ENCODE measurements around the gene BCAR1.
"Not testable (repeated sequence)": the region's sequence is repeated elsewhere in the genome, so short reads cannot be mapped to it uniquely, and the experiment has no call there.

The BCAR1 gene

GRCh38 chr16:75252946-75253911 is 1.8 kb upstream of the BCAR1 start:
- no peak for DNase-seq (ENCODE audit: low spot score)

GRCh38 chr16:75252049-75252864 is 833 bp upstream of the BCAR1 start:
- DNase-seq (ENCODE audit: low spot score): no peak

- DNase-seq (ENCODE audit: low spot score): no peak
Measured at GRCh38 chr16:75250809-75251279, 580 bp downstream of the BCAR1 start.

- no peak for DNase-seq (ENCODE audit: low spot score)
Measured at GRCh38 chr16:75250089-75250808, 1.2 kb downstream of the BCAR1 start.

- no peak for DNase-seq (ENCODE audit: low spot score)
Measured at GRCh38 chr16:75249441-75249840, 2.0 kb downstream of the BCAR1 start.

GRCh38 chr16:75248536-75249380 is 2.7 kb downstream of the BCAR1 start:
- DNase-seq (ENCODE audit: low spot score): no peak

GRCh38 chr16:75248142-75248535 is 3.3 kb downstream of the BCAR1 start:
- no peak for DNase-seq (ENCODE audit: low spot score)

GRCh38 chr16:75247249-75247648 is 4.2 kb downstream of the BCAR1 start:
- DNase-seq (ENCODE audit: low spot score): no peak

- DNase-seq (ENCODE audit: low spot score): no peak
Measured at GRCh38 chr16:75246504-75247205, 4.8 kb downstream of the BCAR1 start.

- DNase-seq (ENCODE audit: low spot score): peak; percentile 80
Measured at GRCh38 chr16:75244844-75245758, 6.3 kb downstream of the BCAR1 start.

- DNase-seq (ENCODE audit: low spot score): no peak
Measured at GRCh38 chr16:75244225-75244809, 7.1 kb downstream of the BCAR1 start.

GRCh38 chr16:75243667-75244224 is 7.7 kb downstream of the BCAR1 start:
- DNase-seq (ENCODE audit: low spot score): no peak

GRCh38 chr16:75242436-75243078 is 8.9 kb downstream of the BCAR1 start:
- not testable (repeated sequence) for DNase-seq (ENCODE audit: low spot score)

- no peak for DNase-seq (ENCODE audit: low spot score)
Measured at GRCh38 chr16:75241955-75242354, 9.5 kb downstream of the BCAR1 start.

- DNase-seq (ENCODE audit: low spot score): no peak
Measured at GRCh38 chr16:75241412-75241811, 10.0 kb downstream of the BCAR1 start.

- not testable (repeated sequence) for DNase-seq (ENCODE audit: low spot score)
Measured at GRCh38 chr16:75240633-75241032, 10.8 kb downstream of the BCAR1 start.

GRCh38 chr16:75239542-75240122 is 11.8 kb downstream of the BCAR1 start:
- DNase-seq (ENCODE audit: low spot score): no peak

Measured in ecto neural progenitor cell (in vitro differentiated cells).